HEK293 (cell line): ENCODE results near the gene TOP3B.

Source experiments
- CTCF ChIA-PET: fragments of 350-600 bp; formaldehyde crosslinking; extraction: SDS; loops from one replicate; lab custom pipeline; 2021; ENCODE audit warnings: antibody characterized with exemption; lab: Yijun Ruan, JAX
- POLR2A ChIA-PET: fragments of 300-600 bp; formaldehyde crosslinking; extraction: SDS; loops from one replicate; lab custom pipeline; 2020; ENCODE audit warnings: antibody characterized with exemption, inconsistent platforms; lab: Yijun Ruan, JAX
- H3K27ac ChIP-seq: fragments of 200-500 bp; sonication (Bioruptor generic); 2 replicates; pipeline ENCODE4 v1.5.1; 2014; ENCODE audit warnings: low read depth, low read length, control low read depth, inconsistent platforms; ENCODE audit errors: extremely low read depth
- H3K36me3 ChIP-seq, 2 experiments: fragments of 200-500 bp in 1 of 2; sonication (Bioruptor generic) in 1 of 2; 1 replicate in 1 of 2; 2 replicates in 1 of 2; pipeline ENCODE4 v1.5.1; 2014 to 2017; ENCODE audit warnings: inconsistent platforms in 2 of 2, low read length in 2 of 2; ENCODE audit not compliant: control insufficient read depth in 2 of 2, insufficient read depth in 1 of 2
- H3K4me1 ChIP-seq: fragments of 200-500 bp; sonication (Bioruptor generic); 2 replicates; pipeline ENCODE4 v1.5.1; 2014; ENCODE audit warnings: mild to moderate bottlenecking, low read length, inconsistent platforms; ENCODE audit not compliant: control insufficient read depth, insufficient read depth
- H3K4me3 ChIP-seq: 2 replicates; pipeline ENCODE4 v1.5.1; 2011; ENCODE audit warnings: low read depth, mild to moderate bottlenecking, control low read depth, low read length, moderate library complexity
- H3K9me3 ChIP-seq: fragments of 200-500 bp; sonication (Bioruptor generic); 2 replicates; pipeline ENCODE4 v1.5.1; 2014; ENCODE audit warnings: low read depth, low read length, inconsistent platforms; ENCODE audit not compliant: control insufficient read depth, insufficient read depth
- IKZF3 ChIP-seq: fragments of 450-650 bp; IDR thresholded peaks from 2 replicates; pipeline ENCODE4 v1.5.0; 2018; ENCODE audit warnings: missing biosample characterization, mild to moderate bottlenecking, missing genetic modification characterization, moderate library complexity
- ZNF148 ChIP-seq: fragments of 450-650 bp; formaldehyde crosslinking; IDR thresholded peaks from 2 replicates; pipeline ENCODE4 v1.5.0; 2017; ENCODE audit warnings: missing biosample characterization, missing genetic modification characterization, borderline replicate concordance
- ZNF24 ChIP-seq: fragments of 450-650 bp; formaldehyde crosslinking; IDR thresholded peaks from 2 replicates; pipeline ENCODE4 v1.5.1; 2016; ENCODE audit warnings: missing biosample characterization, missing genetic modification characterization
- ZNF549 ChIP-seq: fragments of 450-650 bp; IDR thresholded peaks from 2 replicates; pipeline ENCODE4 v1.5.1; 2018; ENCODE audit warnings: missing biosample characterization, missing genetic modification characterization, mild to moderate bottlenecking, inconsistent platforms, moderate library complexity
- ZNF585B ChIP-seq: fragments of 450-650 bp; formaldehyde crosslinking; IDR thresholded peaks from 2 replicates; pipeline ENCODE4 v1.5.1; 2016; ENCODE audit warnings: missing biosample characterization, missing genetic modification characterization
- ZNF624 ChIP-seq: fragments of 450-650 bp; formaldehyde crosslinking; IDR thresholded peaks from 2 replicates; pipeline ENCODE4 v1.5.1; 2017; ENCODE audit warnings: missing biosample characterization, missing genetic modification characterization
- ZNF645 ChIP-seq: fragments of 450-650 bp; formaldehyde crosslinking; IDR thresholded peaks from 2 replicates; pipeline ENCODE4; 2016; ENCODE audit warnings: missing biosample characterization, missing genetic modification characterization
- ZNF791 ChIP-seq: fragments of 450-650 bp; formaldehyde crosslinking; IDR thresholded peaks from 2 replicates; pipeline ENCODE4 v1.5.1; 2016; ENCODE audit warnings: missing biosample characterization, missing genetic modification characterization
- ZXDB ChIP-seq: fragments of 450-650 bp; formaldehyde crosslinking; IDR thresholded peaks from 2 replicates; pipeline ENCODE4 v1.5.1; 2016; ENCODE audit warnings: missing biosample characterization, missing genetic modification characterization
- TF ChIP-seq, protein P1 (sequence below): fragments of 450-650 bp; formaldehyde crosslinking; IDR thresholded peaks from 2 replicates; pipeline ENCODE4 v1.5.1; 2017; ENCODE audit warnings: missing biosample characterization, missing genetic modification characterization
- TF ChIP-seq, protein P2 (sequence below): fragments of 450-650 bp; formaldehyde crosslinking; IDR thresholded peaks from 2 replicates; pipeline ENCODE4 v1.5.1; 2016; ENCODE audit warnings: missing biosample characterization, missing genetic modification characterization
- TF ChIP-seq, protein P3 (sequence below): fragments of 450-650 bp; formaldehyde crosslinking; IDR thresholded peaks from 2 replicates; pipeline ENCODE4 v1.5.1; 2016; ENCODE audit warnings: missing biosample characterization, missing genetic modification characterization

The TOP3B gene

GRCh38 chr22:21960200-21961126 is 22.1 kb downstream of the TOP3B start:
- H3K27ac ChIP-seq = no peak overlapping the region
- H3K4me3 ChIP-seq = no peak overlapping the region
- H3K36me3 ChIP-seq = peaks cover 0 to 78% of the 10 kb centered on the region in 2 experiments; a peak in 2 of 3 replicates
- H3K4me1 ChIP-seq = no peaks in the 10 kb centered on the region
- TF ChIP-seq ZNF24 (no peak), ZNF585B (tag by site-specific recombination) (no peak), ZNF624 (no peak), ZNF549 (tag by site-specific recombination) (no peak), ZNF645 (tag by site-specific recombination) (no peak), ZNF148 (tag by site-specific recombination) (no peak), ZXDB (tag by site-specific recombination) (no peak), ZNF791 (tag by site-specific recombination) (no peak), IKZF3 (no peak)
- TF ChIP-seq, protein P1, sequence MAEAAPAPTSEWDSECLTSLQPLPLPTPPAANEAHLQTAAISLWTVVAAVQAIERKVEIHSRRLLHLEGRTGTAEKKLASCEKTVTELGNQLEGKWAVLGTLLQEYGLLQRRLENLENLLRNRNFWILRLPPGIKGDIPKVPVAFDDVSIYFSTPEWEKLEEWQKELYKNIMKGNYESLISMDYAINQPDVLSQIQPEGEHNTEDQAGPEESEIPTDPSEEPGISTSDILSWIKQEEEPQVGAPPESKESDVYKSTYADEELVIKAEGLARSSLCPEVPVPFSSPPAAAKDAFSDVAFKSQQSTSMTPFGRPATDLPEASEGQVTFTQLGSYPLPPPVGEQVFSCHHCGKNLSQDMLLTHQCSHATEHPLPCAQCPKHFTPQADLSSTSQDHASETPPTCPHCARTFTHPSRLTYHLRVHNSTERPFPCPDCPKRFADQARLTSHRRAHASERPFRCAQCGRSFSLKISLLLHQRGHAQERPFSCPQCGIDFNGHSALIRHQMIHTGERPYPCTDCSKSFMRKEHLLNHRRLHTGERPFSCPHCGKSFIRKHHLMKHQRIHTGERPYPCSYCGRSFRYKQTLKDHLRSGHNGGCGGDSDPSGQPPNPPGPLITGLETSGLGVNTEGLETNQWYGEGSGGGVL (tag by site-specific recombination) = no peak
- TF ChIP-seq, protein P2, sequence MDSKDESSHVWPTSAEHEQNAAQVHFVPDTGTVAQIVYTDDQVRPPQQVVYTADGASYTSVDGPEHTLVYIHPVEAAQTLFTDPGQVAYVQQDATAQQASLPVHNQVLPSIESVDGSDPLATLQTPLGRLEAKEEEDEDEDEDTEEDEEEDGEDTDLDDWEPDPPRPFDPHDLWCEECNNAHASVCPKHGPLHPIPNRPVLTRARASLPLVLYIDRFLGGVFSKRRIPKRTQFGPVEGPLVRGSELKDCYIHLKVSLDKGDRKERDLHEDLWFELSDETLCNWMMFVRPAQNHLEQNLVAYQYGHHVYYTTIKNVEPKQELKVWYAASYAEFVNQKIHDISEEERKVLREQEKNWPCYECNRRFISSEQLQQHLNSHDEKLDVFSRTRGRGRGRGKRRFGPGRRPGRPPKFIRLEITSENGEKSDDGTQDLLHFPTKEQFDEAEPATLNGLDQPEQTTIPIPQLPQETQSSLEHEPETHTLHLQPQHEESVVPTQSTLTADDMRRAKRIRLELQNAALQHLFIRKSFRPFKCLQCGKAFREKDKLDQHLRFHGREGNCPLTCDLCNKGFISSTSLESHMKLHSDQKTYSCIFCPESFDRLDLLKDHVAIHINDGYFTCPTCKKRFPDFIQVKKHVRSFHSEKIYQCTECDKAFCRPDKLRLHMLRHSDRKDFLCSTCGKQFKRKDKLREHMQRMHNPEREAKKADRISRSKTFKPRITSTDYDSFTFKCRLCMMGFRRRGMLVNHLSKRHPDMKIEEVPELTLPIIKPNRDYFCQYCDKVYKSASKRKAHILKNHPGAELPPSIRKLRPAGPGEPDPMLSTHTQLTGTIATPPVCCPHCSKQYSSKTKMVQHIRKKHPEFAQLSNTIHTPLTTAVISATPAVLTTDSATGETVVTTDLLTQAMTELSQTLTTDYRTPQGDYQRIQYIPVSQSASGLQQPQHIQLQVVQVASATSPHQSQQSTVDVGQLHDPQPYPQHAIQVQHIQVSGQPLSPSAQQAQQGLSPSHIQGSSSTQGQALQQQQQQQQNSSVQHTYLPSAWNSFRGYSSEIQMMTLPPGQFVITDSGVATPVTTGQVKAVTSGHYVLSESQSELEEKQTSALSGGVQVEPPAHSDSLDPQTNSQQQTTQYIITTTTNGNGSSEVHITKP (tag by site-specific recombination) = no peak
- TF ChIP-seq, protein P3, sequence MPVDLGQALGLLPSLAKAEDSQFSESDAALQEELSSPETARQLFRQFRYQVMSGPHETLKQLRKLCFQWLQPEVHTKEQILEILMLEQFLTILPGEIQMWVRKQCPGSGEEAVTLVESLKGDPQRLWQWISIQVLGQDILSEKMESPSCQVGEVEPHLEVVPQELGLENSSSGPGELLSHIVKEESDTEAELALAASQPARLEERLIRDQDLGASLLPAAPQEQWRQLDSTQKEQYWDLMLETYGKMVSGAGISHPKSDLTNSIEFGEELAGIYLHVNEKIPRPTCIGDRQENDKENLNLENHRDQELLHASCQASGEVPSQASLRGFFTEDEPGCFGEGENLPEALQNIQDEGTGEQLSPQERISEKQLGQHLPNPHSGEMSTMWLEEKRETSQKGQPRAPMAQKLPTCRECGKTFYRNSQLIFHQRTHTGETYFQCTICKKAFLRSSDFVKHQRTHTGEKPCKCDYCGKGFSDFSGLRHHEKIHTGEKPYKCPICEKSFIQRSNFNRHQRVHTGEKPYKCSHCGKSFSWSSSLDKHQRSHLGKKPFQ (tag by site-specific recombination) = no peak
- TF ChIP-seq, all 188 proteins: peak for 0
- POLR2A ChIA-PET = interaction anchor here (0.5 kb wide), 1 partner anchor 192 kb away, joined by 5 read pairs; no protein-coding TSS in a partner anchor
- H3K9me3 ChIP-seq = no peaks in the 10 kb centered on the region
- CTCF ChIA-PET = interaction anchor here (0.6 to 9.3 kb wide), 5 partner anchors 8 to 269 kb away, joined by 3 to 47 read pairs (median 5); partner anchors contain the start of gene PPM1F
